Activated CD4-positive, alpha-beta T cell treated with anti-CD3 and anti-CD28 coated beads, Interleukin-2, amount 50 U/mL, for 24 hours (primary cell): ENCODE measurements around the gene PM20D2.
"Not testable (repeated sequence)": the region's sequence is repeated elsewhere in the genome, so short reads cannot be mapped to it uniquely, and the experiment has no call there.

Experiments used
- DNase-seq, 2 donors: peaks; one replicate each; pipeline ENCODE4 v3.0.0-alpha.2; 2020; ENCODE audit warnings: low read depth in 1 of 2, low spot score in 1 of 2

Gene PM20D2, protein sequence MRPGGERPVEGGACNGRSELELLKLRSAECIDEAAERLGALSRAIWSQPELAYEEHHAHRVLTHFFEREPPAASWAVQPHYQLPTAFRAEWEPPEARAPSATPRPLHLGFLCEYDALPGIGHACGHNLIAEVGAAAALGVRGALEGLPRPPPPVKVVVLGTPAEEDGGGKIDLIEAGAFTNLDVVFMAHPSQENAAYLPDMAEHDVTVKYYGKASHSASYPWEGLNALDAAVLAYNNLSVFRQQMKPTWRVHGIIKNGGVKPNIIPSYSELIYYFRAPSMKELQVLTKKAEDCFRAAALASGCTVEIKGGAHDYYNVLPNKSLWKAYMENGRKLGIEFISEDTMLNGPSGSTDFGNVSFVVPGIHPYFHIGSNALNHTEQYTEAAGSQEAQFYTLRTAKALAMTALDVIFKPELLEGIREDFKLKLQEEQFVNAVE

DNA sequence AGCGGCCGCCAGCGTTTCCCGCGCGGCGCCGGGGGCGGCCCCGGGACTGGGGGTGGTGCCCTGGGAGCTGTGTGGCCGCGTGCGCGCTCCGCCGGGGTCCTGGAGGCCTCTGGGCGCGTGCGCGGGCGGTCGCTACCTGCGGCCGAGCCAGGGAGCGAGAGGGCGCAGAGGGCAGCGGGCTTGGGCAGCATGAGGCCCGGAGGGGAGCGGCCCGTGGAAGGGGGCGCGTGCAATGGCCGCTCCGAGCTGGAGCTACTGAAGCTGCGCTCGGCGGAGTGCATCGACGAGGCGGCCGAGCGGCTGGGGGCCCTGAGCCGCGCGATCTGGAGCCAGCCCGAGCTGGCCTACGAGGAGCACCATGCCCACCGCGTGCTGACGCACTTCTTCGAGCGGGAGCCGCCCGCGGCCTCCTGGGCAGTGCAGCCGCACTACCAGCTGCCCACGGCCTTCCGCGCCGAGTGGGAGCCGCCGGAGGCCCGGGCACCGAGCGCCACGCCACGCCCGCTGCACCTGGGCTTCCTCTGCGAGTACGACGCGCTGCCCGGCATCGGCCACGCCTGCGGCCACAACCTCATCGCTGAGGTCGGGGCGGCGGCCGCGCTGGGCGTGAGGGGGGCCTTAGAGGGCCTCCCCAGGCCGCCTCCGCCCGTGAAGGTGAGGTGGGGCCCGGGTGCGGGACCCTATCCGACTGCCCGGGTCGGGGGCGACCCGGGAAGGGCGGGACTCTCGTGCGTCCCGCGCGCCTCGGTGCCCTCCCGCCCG is at the start of gene PM20D2:
TSS of gene PM20D2 (plus strand) at position 100 of the 762 bp plus-strand sequence. CDS start at position 190, 90 bp downstream.
- DNase-seq = peak; percentile 46 to 61

DNA sequence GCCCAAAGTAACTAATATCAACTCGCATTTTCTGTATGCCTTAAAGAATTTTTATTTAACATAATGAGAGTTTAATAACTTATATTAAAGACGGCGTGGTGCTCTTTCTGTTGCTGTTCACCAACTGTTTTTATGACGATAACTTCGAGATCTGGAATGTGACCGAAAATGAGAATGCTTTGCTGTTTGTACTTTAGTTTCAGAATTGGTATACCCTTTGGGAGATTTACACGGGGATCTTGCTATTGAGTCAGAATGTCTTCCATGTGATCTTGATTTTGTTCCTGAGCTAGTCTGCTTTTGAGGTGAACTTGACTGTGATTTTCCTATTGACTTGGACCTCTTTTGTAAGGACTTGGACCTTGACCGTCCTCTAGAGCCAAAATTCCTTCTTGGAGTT is 47.4 kb upstream of the PM20D2 start:
- no peak for DNase-seq

DNA sequence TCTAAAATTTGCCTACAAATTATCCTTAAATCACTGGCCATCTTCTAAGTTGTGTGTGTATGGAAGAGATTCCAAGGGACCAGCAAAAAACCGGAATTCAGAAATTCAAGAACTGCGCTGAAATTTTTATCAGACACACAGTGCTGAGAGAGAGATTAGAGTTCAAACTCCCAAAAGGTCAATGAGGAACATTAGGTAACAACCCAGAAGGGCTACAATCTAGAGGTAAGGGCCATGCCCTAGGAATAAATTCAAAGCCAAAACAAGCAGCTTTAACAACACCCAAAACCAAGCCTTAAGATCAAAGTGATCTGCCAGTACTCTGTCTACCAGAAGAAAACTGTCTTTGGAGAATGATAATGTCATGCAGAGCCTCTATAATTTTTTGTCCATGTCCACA is 45.7 kb upstream of the PM20D2 start:
- no peak for DNase-seq

DNA sequence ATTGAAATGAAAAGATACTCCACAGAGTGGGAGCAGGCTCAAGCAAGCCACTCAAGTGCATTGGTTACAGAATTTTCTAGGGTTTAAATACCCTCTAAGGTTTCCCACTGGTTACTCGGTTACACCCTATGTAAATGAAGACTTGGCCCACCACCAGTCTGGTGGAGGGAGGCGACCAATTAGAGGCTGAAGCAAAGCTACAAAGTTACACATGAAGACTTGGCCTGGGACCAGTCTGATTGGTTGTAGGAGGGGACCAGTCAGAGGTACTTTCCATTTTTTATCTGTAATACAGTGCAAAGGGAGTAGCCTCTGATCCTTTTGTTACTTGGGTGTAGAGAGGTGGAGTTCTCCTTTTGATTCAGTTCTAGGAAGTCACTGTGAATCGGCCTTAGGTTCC is 35.6 kb upstream of the PM20D2 start:
- DNase-seq = no peak

DNA sequence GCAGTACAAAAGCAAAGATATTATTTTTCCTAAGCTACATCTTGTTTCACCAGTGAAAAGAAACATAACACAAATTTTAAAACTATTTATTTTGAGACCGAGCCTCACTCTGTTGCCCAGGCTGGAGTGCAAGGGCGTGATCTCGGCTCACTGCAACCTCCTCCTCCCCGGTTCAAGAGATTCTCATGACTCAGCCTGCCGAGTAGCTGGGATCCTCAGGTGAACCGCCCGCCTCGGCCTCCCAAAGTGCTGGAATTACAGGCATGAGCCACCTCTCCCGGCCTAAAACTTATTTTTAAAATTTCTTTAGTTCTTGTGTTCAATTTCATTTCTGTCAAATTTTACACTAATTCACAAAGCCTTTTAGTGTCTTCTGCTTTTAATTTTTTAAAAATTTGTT is 33.9 kb upstream of the PM20D2 start:
- no peak for DNase-seq

DNA sequence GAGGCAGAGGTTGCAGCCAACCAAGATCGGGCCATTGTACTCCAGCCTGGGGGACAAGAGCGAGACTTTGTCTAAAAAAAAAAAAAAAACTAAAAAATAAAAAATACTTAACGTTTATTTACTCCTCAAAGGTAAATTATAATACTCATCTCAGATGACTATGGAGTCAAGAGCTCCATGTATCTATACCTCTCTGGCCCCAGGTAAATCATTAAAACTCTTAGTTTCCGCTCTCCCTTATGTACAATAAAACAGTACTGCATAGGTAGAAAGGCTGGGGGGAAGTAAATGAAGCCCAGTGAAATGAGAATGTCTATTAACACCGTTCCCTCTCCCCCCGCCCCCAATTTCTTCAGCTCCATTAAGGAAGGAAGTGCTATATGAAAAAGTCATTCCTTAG is 29.2 kb upstream of the PM20D2 start:
- no peak for DNase-seq

DNA sequence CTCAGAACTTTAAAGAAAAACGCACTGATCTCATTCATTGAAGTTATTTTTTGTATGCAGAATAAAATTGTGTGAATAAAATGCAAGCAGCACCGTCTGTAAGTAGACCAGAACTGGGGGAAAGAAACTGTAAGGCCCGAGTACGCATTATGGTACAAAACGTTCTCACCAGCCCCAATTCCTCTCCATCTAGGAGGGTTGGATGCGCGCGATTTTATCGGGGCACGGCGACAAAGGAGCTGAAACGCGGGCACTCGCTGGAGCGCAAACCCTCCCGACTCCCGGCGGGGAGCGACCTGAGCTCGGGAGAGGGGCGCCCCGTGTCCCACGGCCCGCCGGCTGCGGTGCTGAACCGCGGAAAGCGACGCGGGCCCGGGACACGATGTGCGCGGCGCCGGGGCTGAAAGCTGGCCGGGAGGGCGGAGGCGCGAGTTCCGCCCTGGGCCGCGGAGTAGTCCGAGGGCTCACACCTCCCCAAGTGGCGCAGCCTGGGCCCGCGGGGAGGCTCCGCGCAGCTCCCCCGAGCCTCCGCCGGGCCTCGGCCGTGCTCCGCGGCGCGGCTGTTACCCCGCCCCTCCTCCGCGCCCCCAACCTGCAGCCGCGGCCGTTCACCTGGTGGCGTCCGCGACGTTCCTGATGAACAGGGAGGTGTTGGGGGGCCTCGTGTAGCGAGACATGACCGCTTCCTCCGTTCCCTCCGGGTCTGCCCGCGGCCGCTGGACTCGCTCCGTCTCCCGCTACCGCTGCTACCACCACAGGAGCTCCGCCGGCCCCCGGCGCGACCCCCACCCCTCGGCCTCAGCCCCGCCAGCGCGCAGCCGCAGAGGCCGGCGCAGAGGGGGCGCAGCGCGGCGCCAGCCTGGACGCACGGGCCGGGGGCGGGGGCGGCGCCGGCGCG is 28.4 kb upstream of the PM20D2 start, which contains the start of gene SRSF12:
TSS of gene SRSF12 (minus strand) at position 861 of the 898 bp plus-strand sequence. CDS start at position 677, 184 bp downstream.
- DNase-seq = peak; percentile 3 to 16

DNA sequence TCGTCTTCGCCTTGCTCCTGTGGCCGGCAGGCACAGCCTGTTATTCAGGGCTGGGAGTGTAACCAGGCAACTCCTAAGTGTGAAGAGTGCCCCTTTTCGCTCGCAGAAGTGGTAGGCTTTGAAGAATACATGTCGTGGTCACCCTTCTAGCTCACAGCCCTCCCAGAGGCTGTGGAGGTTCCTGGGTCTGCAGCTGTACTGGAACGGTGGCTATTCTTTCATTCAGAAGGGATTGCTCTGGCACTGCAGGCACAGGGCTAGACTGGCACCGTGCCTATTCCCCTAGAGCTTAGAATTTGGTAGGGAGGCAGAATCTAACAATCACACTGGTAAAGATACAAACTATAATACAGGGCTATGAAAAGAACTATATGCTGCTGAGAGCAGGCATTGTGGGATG is 26.9 kb upstream of the PM20D2 start:
- DNase-seq = no peak

DNA sequence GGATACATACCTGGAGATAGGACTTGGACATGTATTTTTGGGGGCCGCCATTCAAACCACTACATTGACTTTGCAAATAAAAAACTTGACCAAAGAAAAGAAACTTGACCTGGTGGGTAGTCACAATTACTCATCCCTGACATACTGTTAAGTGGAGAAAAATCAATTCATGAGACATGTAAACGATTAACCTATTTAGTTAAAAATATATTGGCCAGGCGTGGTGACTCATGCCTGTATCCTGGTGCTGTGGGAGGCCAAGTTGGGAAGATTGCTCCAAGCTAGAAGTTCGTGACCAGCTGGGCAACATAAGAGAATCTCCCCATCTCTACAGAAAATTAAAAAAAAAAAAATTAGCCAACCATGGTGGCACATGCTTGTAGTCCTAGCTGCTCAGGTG is 25.5 kb upstream of the PM20D2 start:
- no peak for DNase-seq

DNA sequence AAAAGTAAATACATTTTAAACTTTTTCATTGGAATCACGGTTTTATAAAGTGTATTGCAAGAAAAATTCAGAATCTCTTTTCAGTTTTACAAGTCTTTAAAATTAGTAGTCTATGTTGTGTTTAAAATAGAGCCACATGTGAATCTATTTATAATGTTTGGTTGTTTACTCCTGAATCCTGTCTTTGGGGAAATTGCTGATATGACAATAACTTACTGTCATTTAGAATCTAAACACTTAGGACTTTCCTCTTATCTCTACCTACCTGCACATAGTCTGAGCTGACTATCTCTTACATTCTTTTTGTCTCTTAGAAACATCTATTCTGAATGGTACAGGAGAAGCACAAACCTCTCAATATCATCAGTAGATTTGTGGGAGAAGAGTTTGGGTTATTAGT is 23.9 kb upstream of the PM20D2 start:
- DNase-seq = no peak

DNA sequence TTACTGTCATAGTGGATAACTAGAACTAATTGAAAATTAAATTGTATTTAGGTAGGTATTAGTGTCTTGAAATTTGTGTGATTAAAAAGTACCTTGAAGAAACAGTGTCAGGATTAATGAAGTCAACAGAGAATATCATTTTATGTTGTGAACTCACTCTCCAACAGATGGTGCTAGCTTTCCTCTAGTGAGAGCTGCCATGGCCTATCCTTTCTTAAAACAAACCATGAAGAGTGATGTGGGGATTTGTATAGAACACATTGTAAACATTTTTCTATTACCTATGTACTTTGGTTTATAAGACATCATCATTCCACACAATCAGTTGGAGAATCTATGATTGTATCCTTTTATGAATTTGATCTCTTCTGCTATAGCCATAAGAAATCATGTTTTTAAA is 23.2 kb upstream of the PM20D2 start:
- DNase-seq = no peak

DNA sequence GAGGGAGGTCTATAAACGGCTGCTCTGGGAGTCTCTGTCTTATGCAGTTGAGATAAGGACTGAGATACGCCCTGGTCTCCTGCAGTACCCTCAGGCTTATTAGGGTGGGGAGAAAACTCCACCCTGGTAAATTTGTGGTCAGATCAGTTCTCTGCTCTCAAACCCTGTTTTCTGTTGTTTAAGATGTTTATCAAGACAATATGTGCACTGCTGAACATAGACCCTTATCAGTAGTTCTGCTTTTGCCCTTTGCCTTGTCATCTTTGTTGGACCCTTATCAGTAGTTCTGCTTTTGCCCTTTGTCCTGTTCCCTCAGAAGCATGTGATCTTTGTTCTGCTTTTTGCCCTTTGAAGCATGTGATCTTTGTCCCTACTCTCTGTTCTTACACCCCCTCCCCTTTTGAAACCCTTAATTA is 17.6 kb upstream of the PM20D2 start:
- DNase-seq = not testable (repeated sequence)

DNA sequence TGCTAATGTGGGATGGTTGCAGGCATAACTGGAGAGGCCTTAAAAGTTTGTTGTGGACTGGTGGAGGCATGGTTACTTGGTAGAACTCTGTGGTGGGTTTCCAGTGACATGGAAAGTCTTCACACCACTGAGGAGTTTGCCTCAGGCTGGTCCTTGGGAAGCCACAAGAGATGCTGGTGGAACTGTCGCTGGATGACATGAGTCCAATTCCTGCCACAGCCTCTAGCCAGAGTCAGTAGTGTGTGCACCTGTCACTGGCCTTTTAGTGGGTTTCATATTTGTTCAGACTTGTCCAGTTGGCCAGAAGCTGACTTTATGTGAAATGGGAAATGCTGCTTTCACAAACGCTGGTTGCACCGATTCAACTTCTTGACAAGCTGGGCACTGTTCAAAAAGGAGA is 14.3 kb upstream of the PM20D2 start:
- DNase-seq = no peak

DNA sequence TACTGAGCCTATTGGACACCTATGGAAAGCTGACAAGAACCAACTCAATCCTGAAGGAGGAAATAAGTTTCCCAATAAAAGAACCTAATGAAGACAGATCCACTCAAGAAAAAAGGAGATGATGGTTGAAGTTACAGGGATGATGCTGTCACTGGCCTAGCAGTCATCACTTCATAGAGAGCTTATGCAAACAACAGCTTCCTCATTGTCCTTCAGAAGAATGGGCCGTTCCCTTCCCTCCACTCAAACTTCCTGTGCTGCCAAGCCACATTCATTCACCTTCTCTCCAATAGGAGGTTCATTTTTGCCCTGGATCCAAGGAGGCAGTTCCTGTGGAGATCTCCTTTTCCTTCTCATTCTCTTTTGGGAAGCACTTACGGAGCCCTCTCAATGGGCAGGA is 13.8 kb upstream of the PM20D2 start:
- no peak for DNase-seq

DNA sequence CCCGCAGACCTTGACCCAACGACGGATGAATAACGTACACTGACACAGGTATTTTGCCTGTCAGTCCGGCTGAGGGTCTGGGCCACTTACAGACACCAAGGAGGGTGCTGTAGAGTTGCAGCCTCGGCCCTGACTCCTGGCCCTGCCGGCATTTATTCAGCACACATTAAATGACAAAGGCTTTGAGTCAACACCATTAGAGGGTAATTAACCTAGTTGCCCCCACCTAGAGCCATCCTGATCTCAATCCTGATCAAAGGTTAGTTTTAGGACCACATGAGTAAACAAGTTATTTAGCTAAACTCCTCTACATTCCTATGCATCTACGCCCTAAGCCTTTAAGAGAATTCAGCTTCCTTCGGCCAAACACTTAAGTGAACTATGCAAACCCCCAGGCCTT is 11.9 kb upstream of the PM20D2 start:
- no peak for DNase-seq

DNA sequence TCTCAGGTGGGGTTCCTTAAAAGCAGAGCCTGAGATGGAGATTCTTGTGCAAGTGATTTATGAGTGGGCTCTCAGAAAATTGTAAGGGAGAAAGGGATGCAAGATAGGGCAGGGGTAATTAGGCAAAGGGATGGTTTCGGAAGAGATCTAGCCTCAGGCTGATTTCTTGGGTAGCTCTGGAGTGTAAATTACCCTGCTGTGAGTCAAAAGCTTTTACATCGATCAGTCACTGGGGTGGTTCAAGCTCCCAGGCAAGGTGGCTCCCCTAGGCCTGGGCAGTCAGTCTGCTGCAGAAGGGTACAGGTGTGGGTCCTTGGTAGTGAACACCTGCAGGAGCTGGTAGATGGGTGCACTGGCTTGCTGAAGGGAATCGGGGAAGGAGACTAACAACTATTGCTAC is 11.1 kb upstream of the PM20D2 start:
- no peak for DNase-seq

DNA sequence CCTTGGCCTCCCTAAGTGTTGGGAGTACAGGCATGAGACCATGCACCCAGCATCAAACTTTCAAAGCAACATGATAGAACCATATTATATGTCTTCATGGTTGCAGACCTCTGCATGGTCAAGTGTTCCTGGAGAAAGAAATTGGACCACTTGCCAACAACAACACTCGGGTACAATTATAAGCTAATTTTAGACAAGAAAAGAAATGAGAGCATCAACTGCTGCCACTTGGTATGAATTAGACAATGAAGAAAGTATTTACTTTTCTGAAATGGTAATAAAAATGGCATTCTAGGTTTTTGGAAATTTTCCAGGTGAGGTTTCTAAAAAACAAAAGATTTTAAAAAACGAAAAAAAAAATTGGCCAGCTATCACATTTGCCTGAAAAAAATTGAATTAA is 7.7 kb upstream of the PM20D2 start:
- DNase-seq = no peak

DNA sequence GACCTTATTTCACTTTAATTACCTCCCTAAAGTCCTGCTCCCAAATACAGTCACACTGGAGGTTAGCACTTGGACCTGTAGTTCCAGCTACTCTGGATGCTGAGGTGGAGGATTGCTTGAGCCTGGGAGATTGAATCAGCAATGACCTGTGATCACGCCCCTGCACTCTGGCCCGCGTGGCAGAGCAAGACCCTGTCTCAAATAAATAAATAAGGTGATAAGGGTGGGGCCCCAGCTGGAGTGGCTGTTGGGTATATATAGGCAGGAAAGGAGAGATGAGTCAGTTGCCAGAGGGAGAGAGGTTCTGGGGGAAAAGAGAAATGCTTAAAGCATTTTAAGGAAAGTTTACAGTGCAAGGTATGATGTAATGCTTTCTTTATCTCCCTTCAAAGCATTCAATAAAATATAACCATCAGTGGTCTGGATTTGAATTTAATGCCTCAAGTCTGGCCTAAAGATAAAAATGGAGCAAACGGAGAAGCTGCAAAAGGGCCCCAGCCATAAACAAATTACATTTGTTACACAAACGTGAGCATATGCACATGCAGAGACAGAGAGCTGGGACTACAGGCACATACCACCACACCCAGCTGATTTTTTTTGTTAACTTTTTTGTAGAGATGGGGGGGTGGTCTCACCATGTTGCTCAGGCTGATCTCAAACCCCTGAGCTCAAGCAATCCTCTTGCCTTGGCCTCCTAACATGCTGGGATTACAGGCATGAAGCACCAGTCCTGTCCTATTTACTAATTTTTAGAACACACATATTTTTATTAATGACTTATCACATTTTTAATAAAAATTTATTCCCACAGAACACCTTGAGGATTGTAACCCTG is 6.1 kb upstream of the PM20D2 start:
- DNase-seq = no peak

DNA sequence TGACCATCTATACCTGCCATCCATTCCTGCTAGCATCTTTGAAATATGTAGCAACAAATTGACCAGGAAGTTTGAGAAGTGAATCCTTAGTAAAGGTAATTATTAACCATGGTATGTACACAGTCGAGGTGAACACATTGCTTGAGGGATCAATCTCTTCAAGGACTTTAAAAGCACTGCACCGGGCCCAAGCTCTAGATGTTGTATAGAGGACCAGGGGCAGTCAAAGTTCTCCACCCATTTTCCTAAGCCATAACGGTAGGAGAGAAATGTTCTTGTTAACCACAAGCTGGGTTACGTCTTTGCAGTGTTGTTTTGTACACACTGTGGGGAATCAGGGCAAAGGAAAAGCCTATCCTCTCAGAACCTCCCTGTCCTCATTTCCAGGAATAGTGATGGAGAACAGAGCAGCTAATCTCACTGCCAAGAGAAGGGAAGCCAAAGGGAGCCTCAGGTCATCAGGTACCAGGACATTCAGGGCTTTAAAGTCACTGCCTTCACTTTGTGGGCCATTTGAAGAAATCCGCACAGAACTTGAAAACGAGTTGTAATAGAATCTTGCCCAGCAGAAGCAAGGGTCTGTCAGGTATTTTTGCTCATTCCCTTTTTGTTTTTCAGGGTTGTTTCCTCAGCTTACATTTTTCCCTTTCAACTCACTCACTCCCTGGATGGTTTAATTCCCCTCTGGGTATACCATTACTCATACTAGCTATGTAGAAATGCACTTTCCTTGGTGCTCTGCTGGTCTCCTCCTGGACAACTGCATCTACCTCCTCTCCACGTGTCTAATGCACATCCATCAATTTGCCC is 5.3 kb upstream of the PM20D2 start:
- no peak for DNase-seq
